ENCODE measurements around the gene ANKS1B. TPM values are rescaled to one million over a fixed set of nuclear protein-coding genes. Genes with fewer than 3 reads are reported as not detected.
A peak's percentile ranks its signal among the peaks of the same experiment; 100 is the strongest.
"Not testable (repeated sequence)": the region's sequence is repeated elsewhere in the genome, so short reads cannot be mapped to it uniquely, and the experiment has no call there.

Gene ANKS1B
- total RNA-seq, 1 experiment from 2014 or later: 15.1 TPM

GRCh38 chr12:99039367-99040120 is 945.2 kb downstream of the ANKS1B start:
- in situ Hi-C loops (cut with HindIII; ENCODE audit: low pct_unique_long_range_greater_than_20kb, low sequenced_read_pairs): no loop called here
- no peak for DNase-seq (ENCODE audit: low read depth, low spot score)

GRCh38 chr12:99036566-99036965 is 948.2 kb downstream of the ANKS1B start:
- in situ Hi-C loops (cut with HindIII; ENCODE audit: low pct_unique_long_range_greater_than_20kb, low sequenced_read_pairs): no loop called here
- DNase-seq (ENCODE audit: low read depth, low spot score): no peak

GRCh38 chr12:99035803-99036202 is 948.9 kb downstream of the ANKS1B start:
- in situ Hi-C loops (cut with HindIII; ENCODE audit: low pct_unique_long_range_greater_than_20kb, low sequenced_read_pairs): no loop called here
- no peak for DNase-seq (ENCODE audit: low read depth, low spot score)

GRCh38 chr12:99034201-99034600 is 950.5 kb downstream of the ANKS1B start:
- DNase-seq (ENCODE audit: low read depth, low spot score); in situ Hi-C loops (cut with HindIII; ENCODE audit: low pct_unique_long_range_greater_than_20kb, low sequenced_read_pairs): not testable (repeated sequence)

DNA sequence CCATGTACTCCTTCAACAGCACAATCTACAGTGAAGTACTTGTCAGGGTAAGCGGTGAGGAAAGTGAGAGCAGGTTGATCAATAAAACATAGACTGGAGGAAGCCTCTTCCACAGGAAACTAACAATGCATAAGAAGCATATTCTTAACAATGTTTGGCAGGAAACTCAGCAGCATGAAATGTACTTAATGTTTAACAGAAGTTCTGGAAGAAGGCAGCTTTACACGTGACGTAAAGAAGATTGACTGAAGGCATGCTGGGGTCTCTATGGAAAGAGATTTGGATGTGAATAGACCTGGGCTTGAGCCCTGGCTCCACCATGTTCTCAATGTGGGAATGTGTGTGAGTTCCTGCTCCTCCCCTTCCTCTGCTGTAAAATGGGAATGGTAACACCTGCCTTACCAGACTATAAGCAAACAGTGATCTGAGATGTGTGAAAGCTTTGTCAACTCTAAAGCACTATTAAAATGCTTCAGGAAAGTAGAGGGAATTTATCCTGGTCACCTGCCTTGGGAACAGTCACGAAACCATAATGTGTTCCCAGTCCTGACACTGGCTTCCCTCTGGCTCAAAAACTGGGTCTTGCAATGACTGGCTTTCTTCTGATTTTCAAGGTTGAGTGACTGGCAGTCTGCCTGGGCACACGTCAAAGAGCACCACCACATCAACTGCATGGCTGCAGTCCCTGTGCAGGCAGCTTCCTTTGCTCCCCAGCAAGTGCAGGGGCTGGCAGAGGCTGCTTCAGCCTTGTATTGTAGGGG is 955.0 kb downstream of the ANKS1B start:
- in situ Hi-C loops (cut with HindIII; ENCODE audit: low pct_unique_long_range_greater_than_20kb, low sequenced_read_pairs): no loop called here
- DNase-seq (ENCODE audit: low read depth, low spot score): no peak

DNA sequence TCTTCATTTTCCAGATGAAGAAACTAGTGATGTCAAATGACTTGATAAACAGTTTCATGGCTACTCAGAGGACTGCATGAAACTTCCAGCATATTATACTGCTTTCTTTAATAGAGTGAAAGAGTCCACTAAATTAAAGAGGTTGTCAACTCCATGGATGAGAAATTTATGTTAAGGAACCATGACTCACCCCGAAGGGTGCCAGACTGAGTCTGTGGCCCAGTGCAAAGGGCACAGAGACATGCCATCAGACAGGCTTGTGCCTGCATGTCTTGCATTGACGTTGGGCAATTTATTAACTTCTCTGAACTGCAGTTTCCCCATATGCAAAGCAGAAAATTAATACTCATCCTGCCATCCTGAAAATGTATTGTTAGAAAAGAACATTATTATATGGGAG is 957.3 kb downstream of the ANKS1B start:
- DNase-seq (ENCODE audit: low read depth, low spot score): no peak
- in situ Hi-C loops (cut with HindIII; ENCODE audit: low pct_unique_long_range_greater_than_20kb, low sequenced_read_pairs): no loop called here

GRCh38 chr12:99027055-99027393 is 957.7 kb downstream of the ANKS1B start:
- in situ Hi-C loops (cut with HindIII; ENCODE audit: low pct_unique_long_range_greater_than_20kb, low sequenced_read_pairs): no loop called here
- no peak for DNase-seq (ENCODE audit: low read depth, low spot score)

GRCh38 chr12:99026332-99027054 is 958.2 kb downstream of the ANKS1B start:
- in situ Hi-C loops (cut with HindIII; ENCODE audit: low pct_unique_long_range_greater_than_20kb, low sequenced_read_pairs): no loop called here
- DNase-seq (ENCODE audit: low read depth, low spot score): no peak

DNA sequence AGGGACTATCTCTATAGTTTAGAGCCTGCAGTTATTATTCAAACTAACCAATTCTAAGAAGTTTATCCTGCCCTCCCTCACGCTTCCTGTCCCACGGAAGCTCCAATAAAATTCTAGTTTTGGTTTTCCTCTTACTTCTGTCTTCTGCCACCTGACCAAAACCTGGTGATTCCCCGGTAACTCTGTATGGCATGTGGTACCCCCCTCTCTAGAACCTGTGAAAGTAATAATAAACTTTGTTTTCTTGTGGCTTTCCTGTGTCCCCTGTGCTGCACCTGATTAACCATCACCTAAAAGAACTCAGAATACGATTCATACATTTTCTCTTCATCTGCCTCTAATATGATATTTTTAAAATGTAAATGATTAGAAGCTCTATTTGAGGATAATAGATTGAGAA is 959.9 kb downstream of the ANKS1B start:
- in situ Hi-C loops (cut with HindIII; ENCODE audit: low pct_unique_long_range_greater_than_20kb, low sequenced_read_pairs): no loop called here
- DNase-seq (ENCODE audit: low read depth, low spot score): no peak

GRCh38 chr12:99024191-99024590 is 960.5 kb downstream of the ANKS1B start:
- in situ Hi-C loops (cut with HindIII; ENCODE audit: low pct_unique_long_range_greater_than_20kb, low sequenced_read_pairs): no loop called here
- DNase-seq (ENCODE audit: low read depth, low spot score): no peak

DNA sequence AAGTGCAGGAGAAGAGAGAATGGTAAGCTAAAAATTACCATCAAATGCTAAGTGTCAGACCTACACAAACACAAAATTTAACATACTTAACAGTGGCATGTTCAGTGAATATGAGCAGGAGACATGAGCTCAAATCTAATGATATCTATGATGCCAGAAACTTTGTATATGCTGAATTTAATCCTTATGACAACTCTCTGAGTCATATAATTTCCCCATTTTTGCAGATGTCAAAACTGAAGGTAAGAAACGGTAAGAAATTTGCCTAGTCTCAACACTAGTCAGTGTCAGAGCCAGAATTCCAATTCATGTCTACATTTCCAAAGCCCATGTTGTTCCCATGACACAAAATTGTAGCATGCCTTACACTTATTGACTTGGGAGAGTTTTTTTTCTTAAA is 963.9 kb downstream of the ANKS1B start:
- in situ Hi-C loops (cut with HindIII; ENCODE audit: low pct_unique_long_range_greater_than_20kb, low sequenced_read_pairs): no loop called here
- DNase-seq (ENCODE audit: low read depth, low spot score): no peak

- no peak for DNase-seq (ENCODE audit: low read depth, low spot score)
- in situ Hi-C loops (cut with HindIII; ENCODE audit: low pct_unique_long_range_greater_than_20kb, low sequenced_read_pairs): no loop called here
Measured at GRCh38 chr12:99019798-99020197, 964.9 kb downstream of the ANKS1B start.

DNA sequence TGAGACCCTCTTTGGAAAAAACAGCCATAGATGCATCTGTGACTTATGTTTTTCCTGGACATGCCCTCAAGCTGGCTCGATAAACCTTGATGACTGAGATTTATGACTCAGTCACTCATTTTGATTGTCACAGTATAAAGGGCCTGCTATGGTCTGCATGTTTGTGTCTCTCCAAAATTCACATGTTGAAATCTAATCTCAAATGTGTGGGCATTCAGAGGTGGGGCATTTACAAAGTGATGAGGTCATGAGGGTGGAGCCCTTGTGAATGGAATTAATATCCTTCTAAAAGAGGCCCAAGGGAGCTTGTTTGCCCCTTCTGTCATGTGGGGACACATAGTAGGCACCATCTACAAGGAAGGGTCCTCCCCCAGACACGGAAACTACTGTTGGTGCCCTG is 966.8 kb downstream of the ANKS1B start:
- no peak for DNase-seq (ENCODE audit: low read depth, low spot score)
- in situ Hi-C loops (cut with HindIII; ENCODE audit: low pct_unique_long_range_greater_than_20kb, low sequenced_read_pairs): no loop called here

- in situ Hi-C loops (cut with HindIII; ENCODE audit: low pct_unique_long_range_greater_than_20kb, low sequenced_read_pairs): no loop called here
- DNase-seq (ENCODE audit: low read depth, low spot score): no peak
Measured at GRCh38 chr12:99009654-99010296, 975.0 kb downstream of the ANKS1B start.

DNA sequence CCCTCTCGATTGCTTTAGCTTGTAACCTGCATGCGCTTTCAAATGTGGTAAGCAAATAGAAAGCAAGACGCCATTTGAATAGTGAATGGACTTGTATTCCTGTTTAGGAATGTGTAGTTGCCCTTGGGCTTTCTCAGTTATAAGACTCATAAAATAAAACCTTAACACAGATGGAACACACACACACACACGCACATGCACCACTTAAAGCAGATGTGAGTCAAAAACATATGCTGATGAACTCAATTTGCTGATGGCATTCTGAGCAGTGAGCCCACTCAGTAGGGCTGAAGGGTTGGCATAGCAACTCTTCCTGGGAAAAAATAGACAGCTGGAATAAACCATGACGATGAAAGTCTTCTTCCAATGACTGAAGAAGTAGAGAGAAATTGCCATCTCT is 979.1 kb downstream of the ANKS1B start:
- in situ Hi-C loops (cut with HindIII; ENCODE audit: low pct_unique_long_range_greater_than_20kb, low sequenced_read_pairs): no loop called here
- DNase-seq (ENCODE audit: low read depth, low spot score): peak; percentile 28

DNA sequence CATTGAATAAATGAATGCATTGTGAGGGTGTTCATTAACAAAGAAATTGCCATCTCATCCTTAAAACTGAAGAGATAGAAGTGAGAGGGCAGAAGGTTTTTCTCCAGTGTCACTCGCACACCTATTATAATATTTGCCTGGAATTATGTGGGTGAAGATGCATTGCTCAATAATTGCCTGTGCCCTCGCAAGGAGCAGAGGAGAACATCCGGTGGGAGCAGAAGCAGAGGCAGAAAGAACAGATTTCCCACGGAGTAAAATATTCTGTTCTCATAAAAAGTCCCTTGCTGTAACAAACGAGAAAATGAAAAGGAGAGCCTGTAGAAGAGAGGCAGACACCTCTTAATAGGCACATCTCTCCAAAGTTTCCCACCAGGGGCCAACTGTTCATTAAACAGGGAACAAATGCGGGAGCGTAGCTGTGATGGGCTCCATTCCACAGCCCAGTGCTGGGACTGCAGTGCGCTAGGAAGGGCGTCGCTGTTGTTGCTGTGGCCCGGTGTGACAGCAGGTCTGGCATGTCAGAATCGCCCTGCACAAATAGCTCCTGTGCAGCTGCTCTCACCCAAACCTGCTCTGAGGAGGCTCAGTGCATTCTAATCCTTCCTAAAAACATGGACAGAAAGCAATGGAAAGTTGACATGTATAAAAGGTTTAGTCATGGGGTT is 979.8 kb downstream of the ANKS1B start:
- no peak for DNase-seq (ENCODE audit: low read depth, low spot score)
- in situ Hi-C loops (cut with HindIII; ENCODE audit: low pct_unique_long_range_greater_than_20kb, low sequenced_read_pairs): no loop called here

- DNase-seq (ENCODE audit: low read depth, low spot score): no peak
- in situ Hi-C loops (cut with HindIII; ENCODE audit: low pct_unique_long_range_greater_than_20kb, low sequenced_read_pairs): no loop called here
Measured at GRCh38 chr12:99002731-99003130, 982.0 kb downstream of the ANKS1B start.

GRCh38 chr12:99002156-99002555 is 982.6 kb downstream of the ANKS1B start:
- no peak for DNase-seq (ENCODE audit: low read depth, low spot score)
- in situ Hi-C loops (cut with HindIII; ENCODE audit: low pct_unique_long_range_greater_than_20kb, low sequenced_read_pairs): no loop called here

Data from SK-MEL-5 (cell line).